GM06990 (cell line): ENCODE measurements around the gene MYL4.
"Not testable (repeated sequence)": the region's sequence is repeated elsewhere in the genome, so short reads cannot be mapped to it uniquely, and the experiment has no call there.

Experiments used
- DNase-seq: peaks from one replicate; pipeline ENCODE4 v3.0.0-alpha.2; 2011; ENCODE audit not compliant: insufficient read length; ENCODE audit errors: extremely low read depth
- H3K27me3 ChIP-seq: replicated peaks from 2 replicates; pipeline ENCODE4 v1.6.0; 2011; ENCODE audit warnings: low read length; ENCODE audit not compliant: control insufficient read depth, insufficient read depth
- H3K36me3 ChIP-seq: 2 replicates; pipeline ENCODE4 v1.5.1; 2011; ENCODE audit warnings: low read length; ENCODE audit not compliant: control insufficient read depth, insufficient read depth
- H3K4me3 ChIP-seq: replicated peaks from 2 replicates; pipeline ENCODE4 v1.5.1; 2011; ENCODE audit warnings: low read depth, mild to moderate bottlenecking, control low read depth, low read length
- CTCF ChIP-seq: IDR thresholded peaks from 2 replicates; pipeline ENCODE4 v1.5.1; 2011; ENCODE audit warnings: low read length, control low read depth, mild to moderate bottlenecking, inconsistent platforms; ENCODE audit not compliant: insufficient read depth, poor library complexity, severe bottlenecking

Gene MYL4

DNA sequence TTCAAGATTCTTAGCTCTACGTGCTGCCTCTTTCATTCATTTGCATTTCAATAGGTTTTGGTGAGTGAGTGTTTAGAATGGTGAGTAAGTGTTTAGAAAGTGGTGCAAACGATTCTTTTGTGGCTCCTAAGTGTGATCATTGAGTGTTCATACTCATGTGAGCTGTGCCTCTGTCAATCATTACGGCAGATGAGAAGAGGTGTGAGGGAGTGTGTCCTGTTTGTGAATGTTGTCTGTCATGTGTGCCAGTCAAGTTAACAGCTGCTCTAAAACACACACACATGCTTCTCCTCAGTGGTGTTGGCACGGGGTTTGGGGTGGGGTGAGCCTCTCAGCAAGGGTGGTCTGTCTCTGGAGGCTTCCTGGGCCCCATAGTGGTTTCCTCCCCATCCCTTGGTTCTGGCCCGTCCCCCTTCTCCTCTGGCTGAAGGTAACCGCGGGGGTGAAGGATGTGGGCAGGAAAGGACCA is 11.4 kb downstream of the MYL4 start:
- Histone ChIP-seq H3K4me3 (no peak overlapping the region), H3K27me3 (no peaks in the 10 kb centered on the region), H3K36me3 (no peaks in the 10 kb centered on the region)
- no peak for TF ChIP-seq CTCF
- DNase-seq = no peak

DNA sequence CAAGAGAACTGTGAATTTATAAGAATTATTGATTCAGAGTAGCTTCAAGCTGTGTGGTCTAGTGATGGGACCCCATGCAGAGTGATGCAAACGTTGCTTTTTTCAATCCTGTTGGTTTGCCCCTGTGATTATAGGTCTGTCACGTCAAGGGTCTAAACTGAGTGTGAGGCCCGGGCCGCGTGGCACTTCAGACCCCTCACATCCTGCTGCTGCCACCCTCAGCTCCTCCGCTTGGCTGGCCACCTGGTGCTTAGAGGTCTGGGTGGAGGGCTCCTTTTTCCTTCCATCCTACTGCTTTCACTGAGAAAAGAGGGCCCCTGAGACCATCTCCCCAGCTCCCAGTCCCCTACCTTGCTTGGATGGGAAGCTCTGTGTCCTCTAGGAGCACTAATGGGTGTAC is 12.0 kb downstream of the MYL4 start:
- no peak for TF ChIP-seq CTCF
- Histone ChIP-seq H3K36me3 (no peaks in the 10 kb centered on the region), H3K27me3 (no peaks in the 10 kb centered on the region), H3K4me3 (no peak overlapping the region)
- no peak for DNase-seq

- TF ChIP-seq CTCF = no peak
- Histone ChIP-seq H3K4me3 (no peak overlapping the region), H3K27me3 (no peaks in the 10 kb centered on the region), H3K36me3 (no peaks in the 10 kb centered on the region)
- no peak for DNase-seq
Observed at GRCh38 chr17:47222047-47222446, 12.9 kb downstream of the MYL4 start.

DNA sequence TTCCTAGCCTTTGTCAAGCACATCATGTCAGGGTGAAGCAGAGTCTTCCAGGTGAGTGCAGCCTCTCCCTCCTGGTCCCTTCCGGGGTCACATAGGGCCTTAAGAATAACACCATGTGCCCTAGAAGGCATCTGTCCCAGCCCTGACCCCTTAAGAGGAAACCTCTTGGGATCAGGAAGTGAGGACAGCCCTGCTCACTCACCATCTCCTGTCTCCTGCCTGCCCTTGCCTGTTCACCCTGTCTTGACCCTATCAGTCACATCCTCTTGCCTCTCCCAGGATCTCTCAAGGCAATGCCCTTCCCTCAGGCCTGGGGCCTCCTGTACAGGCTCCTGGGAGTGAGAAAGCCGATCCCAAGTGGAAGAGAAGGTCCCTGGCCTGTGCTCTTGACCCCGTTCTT is 13.9 kb downstream of the MYL4 start:
- Histone ChIP-seq H3K27me3 (no peaks in the 10 kb centered on the region), H3K4me3 (no peak overlapping the region), H3K36me3 (no peaks in the 10 kb centered on the region)
- DNase-seq = no peak
- no peak for TF ChIP-seq CTCF

- Histone ChIP-seq H3K27me3 (no peaks in the 10 kb centered on the region), H3K36me3 (no peaks in the 10 kb centered on the region), H3K4me3 (no peak overlapping the region)
- no peak for DNase-seq
- no peak for TF ChIP-seq CTCF
Observed at GRCh38 chr17:47223460-47223859, 14.3 kb downstream of the MYL4 start.

DNA sequence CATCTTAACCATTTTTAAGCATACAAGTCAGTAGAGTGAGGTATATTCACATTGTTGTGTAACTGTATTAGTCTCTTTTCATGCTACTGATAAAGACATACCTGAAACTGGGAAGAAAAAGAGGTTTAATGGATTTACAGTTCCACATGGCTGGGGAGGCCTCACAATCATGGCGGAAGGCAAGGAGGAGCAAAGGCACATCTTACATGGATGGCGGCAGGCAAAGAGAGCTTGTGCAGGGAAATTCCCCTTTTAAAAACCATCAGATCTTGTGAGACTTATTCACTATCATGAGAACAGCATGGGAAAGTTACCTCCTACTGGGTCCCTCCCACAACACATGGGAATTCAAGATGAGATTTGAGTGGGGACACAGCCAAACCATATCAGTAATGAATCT is 14.9 kb downstream of the MYL4 start:
- not testable (repeated sequence) for DNase-seq, H3K27me3 ChIP-seq, H3K4me3 ChIP-seq, H3K36me3 ChIP-seq
